ENCODE data around the gene ARL4A. TPM values are rescaled to one million over a fixed set of nuclear protein-coding genes. Genes with fewer than 3 reads are reported as not detected.

The ARL4A gene
- total RNA-seq, 4 donors from 2014 or later, result 27.4 to 44.1 (median 34.2) TPM

- peaks cover 0 to 10% (median 0%) of the 10 kb centered on the region in 4 donors for H3K4me1 ChIP-seq
- H3K9me3 ChIP-seq, result no peaks in the 10 kb centered on the region
- DNase-seq (ENCODE audit: low spot score in 2 of 2), result no peak
- H3K27ac ChIP-seq, result no peak overlapping the region
- no peak overlapping the region for H3K4me3 ChIP-seq
- no peaks in the 10 kb centered on the region for H3K27me3 ChIP-seq
- H3K36me3 ChIP-seq, result no peaks in the 10 kb centered on the region
- no peak for TF ChIP-seq POLR2A (IDR thresholded peaks at IDR 0.05)
- WGBS, 2 donors, result 58 to 78% methylated on average over 1 of the region's 1 CpG
Measured at GRCh38 chr7:12694817-12695216, 7.4 kb downstream of the ARL4A start.

DNA sequence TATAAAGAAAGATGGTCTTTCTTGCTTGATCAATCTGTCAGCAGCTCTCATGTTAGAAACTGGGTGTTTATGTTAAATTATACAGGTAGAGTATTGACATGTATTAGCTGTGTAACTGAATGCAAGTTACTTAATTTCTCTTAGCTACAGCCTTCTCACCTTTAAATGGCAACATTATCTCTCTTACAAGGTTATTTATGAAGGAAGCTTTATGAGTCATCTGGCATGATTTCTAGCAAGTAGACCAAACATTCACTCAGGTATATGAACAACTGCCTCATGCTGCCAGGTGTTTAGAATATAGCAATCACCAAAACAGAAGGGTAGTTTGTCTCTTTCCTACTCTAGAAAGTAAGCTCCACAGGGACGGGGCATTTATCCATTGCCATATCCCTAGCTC is 8.5 kb downstream of the ARL4A start:
- Histone ChIP-seq H3K27me3 (no peaks in the 10 kb centered on the region), H3K4me1 (no peaks in the 10 kb centered on the region), H3K27ac (no peak overlapping the region), H3K36me3 (peaks cover 0 to 4% (median 0%) of the 10 kb centered on the region in 3 donors), H3K9me3 (peaks cover 0 to 6% (median 0%) of the 10 kb centered on the region in 4 donors), H3K4me3 (no peak overlapping the region)
- WGBS, 2 donors, result 79 to 94% methylated on average over 1 of the region's 1 CpG
- no peak for DNase-seq (ENCODE audit: low spot score in 2 of 2)
- TF ChIP-seq, protein P1, sequence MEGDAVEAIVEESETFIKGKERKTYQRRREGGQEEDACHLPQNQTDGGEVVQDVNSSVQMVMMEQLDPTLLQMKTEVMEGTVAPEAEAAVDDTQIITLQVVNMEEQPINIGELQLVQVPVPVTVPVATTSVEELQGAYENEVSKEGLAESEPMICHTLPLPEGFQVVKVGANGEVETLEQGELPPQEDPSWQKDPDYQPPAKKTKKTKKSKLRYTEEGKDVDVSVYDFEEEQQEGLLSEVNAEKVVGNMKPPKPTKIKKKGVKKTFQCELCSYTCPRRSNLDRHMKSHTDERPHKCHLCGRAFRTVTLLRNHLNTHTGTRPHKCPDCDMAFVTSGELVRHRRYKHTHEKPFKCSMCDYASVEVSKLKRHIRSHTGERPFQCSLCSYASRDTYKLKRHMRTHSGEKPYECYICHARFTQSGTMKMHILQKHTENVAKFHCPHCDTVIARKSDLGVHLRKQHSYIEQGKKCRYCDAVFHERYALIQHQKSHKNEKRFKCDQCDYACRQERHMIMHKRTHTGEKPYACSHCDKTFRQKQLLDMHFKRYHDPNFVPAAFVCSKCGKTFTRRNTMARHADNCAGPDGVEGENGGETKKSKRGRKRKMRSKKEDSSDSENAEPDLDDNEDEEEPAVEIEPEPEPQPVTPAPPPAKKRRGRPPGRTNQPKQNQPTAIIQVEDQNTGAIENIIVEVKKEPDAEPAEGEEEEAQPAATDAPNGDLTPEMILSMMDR (IDR thresholded peaks at IDR 0.05), result no peak
- TF ChIP-seq POLR2A (IDR thresholded peaks at IDR 0.05), result no peak
- no peak for TF ChIP-seq EP300 (IDR thresholded peaks at IDR 0.05)

DNA sequence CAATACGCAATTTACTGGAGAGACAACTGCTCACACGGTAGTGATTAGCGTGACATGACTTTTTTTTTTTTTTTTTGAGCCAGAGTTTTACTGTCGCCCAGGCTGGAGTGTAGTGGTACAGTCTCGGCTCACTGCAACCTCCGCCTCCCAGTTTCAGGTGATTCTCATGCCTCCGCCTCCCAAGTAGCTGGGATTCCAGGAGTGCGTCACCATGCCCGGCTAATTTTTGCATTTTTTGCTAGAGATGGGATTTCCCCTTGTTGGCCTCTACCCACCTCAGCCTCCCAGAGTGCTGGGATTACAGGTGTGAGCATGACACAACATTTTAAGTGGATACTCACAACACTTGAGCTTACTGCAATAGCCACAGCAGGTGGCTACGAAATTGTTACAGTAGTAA is 11.9 kb downstream of the ARL4A start:
- TF ChIP-seq POLR2A (IDR thresholded peaks at IDR 0.05) (no peak), EP300 (IDR thresholded peaks at IDR 0.05) (no peak)
- TF ChIP-seq, protein P1 (IDR thresholded peaks at IDR 0.05), result no peak
- Histone ChIP-seq H3K27me3 (no peaks in the 10 kb centered on the region), H3K36me3 (peaks cover 0 to 4% (median 0%) of the 10 kb centered on the region in 3 donors), H3K9me3 (peaks cover 0 to 21% (median 3%) of the 10 kb centered on the region in 4 donors), H3K4me3 (no peak overlapping the region), H3K27ac (no peak overlapping the region), H3K4me1 (no peaks in the 10 kb centered on the region)
- no peak for DNase-seq (ENCODE audit: low spot score in 2 of 2)
- WGBS, 2 donors, result 95 to 98% methylated on average over 10 of the region's 10 CpGs

GRCh38 chr7:12701433-12701832 is 14.0 kb downstream of the ARL4A start:
- WGBS, 2 donors, result 84 to 85% methylated on average over 2 of the region's 2 CpGs
- H3K27me3 ChIP-seq, result no peaks in the 10 kb centered on the region
- TF ChIP-seq EP300 (IDR thresholded peaks at IDR 0.05) (no peak), POLR2A (IDR thresholded peaks at IDR 0.05) (no peak)
- TF ChIP-seq, protein P1 (IDR thresholded peaks at IDR 0.05), result no peak

GRCh38 chr7:12703881-12704280 is 16.4 kb downstream of the ARL4A start:
- Histone ChIP-seq H3K27me3 (no peaks in the 10 kb centered on the region), H3K4me1 (no peaks in the 10 kb centered on the region), H3K4me3 (no peak overlapping the region), H3K27ac (no peak overlapping the region), H3K9me3 (peaks cover 0 to 21% (median 3%) of the 10 kb centered on the region in 4 donors), H3K36me3 (peaks cover 0 to 4% (median 0%) of the 10 kb centered on the region in 3 donors)
- 43 to 70% methylated on average over 2 of the region's 2 CpGs for WGBS, 2 donors
- TF ChIP-seq EP300 (IDR thresholded peaks at IDR 0.05), result no peak
- TF ChIP-seq POLR2A (IDR thresholded peaks at IDR 0.05), result no peak
- TF ChIP-seq, protein P1 (IDR thresholded peaks at IDR 0.05), result no peak
- no peak for DNase-seq (ENCODE audit: low spot score in 2 of 2)

More at GRCh38 chr7:12701433-12701832, 14.0 kb downstream of the ARL4A start:
- DNase-seq (ENCODE audit: low spot score in 2 of 2), result no peak
- Histone ChIP-seq H3K9me3 (peaks cover 0 to 21% (median 3%) of the 10 kb centered on the region in 4 donors), H3K4me1 (no peaks in the 10 kb centered on the region), H3K27ac (no peak overlapping the region), H3K4me3 (no peak overlapping the region), H3K36me3 (peaks cover 0 to 4% (median 0%) of the 10 kb centered on the region in 3 donors)

DNA sequence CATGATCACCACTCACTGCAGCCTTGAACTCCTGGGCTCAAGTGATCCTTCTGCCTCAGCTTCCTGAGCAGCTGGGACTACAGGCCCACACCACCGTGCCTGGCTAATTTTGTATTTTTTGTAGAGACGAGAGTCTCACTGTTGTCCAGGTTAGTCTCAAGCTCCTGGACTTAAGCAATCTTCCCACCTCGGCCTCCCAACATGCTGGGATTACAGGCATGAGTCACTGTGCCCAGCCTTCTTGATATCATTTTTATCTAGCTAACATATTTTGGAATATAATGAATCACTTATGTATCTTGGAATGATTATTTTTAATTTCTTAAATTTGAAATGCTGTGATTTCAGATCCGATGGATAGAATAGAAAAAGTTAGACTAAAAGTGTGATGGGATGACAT is 18.4 kb downstream of the ARL4A start:
- H3K4me3 ChIP-seq, result no peak overlapping the region
- H3K36me3 ChIP-seq, result no peaks in the 10 kb centered on the region
- TF ChIP-seq POLR2A (IDR thresholded peaks at IDR 0.05) (no peak), EP300 (IDR thresholded peaks at IDR 0.05) (no peak)
- TF ChIP-seq, protein P1 (IDR thresholded peaks at IDR 0.05), result no peak
- WGBS, 2 donors, result 81 to 91% methylated on average over 4 of the region's 4 CpGs
- peaks cover 0 to 16% (median 3%) of the 10 kb centered on the region in 4 donors for H3K9me3 ChIP-seq
- DNase-seq (ENCODE audit: low spot score in 2 of 2), result no peak
- H3K27ac ChIP-seq, result no peak overlapping the region
- H3K27me3 ChIP-seq, result no peaks in the 10 kb centered on the region
- H3K4me1 ChIP-seq, result peaks cover 0 to 6% (median 0%) of the 10 kb centered on the region in 4 donors
